ENCODE measurements around the gene VIT.

DNA sequence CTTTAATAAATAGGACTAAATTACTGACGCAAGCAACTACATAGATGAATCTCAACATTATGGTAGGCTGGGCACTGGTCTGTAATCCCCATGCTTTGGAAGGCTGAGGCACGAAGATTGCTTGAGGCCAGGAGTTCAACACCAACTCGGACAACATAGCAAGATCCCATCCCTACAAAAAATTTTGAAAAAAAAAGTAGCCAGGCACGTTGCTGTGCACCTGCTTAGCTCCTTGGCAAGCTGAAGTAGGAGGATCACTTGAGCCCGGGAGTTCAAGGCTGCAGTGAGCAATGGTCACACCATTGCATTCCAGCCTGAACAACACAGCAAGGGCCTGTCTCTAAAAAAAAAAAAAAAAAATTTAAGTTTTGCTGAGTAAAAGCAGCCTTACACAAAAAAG, 43.4 kb upstream of the VIT start:
- TF ChIP-seq, protein P1, sequence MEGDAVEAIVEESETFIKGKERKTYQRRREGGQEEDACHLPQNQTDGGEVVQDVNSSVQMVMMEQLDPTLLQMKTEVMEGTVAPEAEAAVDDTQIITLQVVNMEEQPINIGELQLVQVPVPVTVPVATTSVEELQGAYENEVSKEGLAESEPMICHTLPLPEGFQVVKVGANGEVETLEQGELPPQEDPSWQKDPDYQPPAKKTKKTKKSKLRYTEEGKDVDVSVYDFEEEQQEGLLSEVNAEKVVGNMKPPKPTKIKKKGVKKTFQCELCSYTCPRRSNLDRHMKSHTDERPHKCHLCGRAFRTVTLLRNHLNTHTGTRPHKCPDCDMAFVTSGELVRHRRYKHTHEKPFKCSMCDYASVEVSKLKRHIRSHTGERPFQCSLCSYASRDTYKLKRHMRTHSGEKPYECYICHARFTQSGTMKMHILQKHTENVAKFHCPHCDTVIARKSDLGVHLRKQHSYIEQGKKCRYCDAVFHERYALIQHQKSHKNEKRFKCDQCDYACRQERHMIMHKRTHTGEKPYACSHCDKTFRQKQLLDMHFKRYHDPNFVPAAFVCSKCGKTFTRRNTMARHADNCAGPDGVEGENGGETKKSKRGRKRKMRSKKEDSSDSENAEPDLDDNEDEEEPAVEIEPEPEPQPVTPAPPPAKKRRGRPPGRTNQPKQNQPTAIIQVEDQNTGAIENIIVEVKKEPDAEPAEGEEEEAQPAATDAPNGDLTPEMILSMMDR (conservative IDR thresholded peaks at IDR 0.05) = no peak
- TF ChIP-seq EZH2 (IDR thresholded peaks at IDR 0.05; ENCODE audit: low read depth) = no peak
